ENCODE data around the gene KAT14. TPM values are rescaled to one million over a fixed set of nuclear protein-coding genes. Genes with fewer than 3 reads are reported as not detected.
A peak's percentile ranks its signal among the peaks of the same experiment; 100 is the strongest.
"Not testable (repeated sequence)": the region's sequence is repeated elsewhere in the genome, so short reads cannot be mapped to it uniquely, and the experiment has no call there.

Gene KAT14, protein sequence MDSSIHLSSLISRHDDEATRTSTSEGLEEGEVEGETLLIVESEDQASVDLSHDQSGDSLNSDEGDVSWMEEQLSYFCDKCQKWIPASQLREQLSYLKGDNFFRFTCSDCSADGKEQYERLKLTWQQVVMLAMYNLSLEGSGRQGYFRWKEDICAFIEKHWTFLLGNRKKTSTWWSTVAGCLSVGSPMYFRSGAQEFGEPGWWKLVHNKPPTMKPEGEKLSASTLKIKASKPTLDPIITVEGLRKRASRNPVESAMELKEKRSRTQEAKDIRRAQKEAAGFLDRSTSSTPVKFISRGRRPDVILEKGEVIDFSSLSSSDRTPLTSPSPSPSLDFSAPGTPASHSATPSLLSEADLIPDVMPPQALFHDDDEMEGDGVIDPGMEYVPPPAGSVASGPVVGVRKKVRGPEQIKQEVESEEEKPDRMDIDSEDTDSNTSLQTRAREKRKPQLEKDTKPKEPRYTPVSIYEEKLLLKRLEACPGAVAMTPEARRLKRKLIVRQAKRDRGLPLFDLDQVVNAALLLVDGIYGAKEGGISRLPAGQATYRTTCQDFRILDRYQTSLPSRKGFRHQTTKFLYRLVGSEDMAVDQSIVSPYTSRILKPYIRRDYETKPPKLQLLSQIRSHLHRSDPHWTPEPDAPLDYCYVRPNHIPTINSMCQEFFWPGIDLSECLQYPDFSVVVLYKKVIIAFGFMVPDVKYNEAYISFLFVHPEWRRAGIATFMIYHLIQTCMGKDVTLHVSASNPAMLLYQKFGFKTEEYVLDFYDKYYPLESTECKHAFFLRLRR
- 23.2 and 23.7 TPM in 2 replicates for total RNA-seq (2014; rRNA removed; shearing (Covaris generic))

DNA sequence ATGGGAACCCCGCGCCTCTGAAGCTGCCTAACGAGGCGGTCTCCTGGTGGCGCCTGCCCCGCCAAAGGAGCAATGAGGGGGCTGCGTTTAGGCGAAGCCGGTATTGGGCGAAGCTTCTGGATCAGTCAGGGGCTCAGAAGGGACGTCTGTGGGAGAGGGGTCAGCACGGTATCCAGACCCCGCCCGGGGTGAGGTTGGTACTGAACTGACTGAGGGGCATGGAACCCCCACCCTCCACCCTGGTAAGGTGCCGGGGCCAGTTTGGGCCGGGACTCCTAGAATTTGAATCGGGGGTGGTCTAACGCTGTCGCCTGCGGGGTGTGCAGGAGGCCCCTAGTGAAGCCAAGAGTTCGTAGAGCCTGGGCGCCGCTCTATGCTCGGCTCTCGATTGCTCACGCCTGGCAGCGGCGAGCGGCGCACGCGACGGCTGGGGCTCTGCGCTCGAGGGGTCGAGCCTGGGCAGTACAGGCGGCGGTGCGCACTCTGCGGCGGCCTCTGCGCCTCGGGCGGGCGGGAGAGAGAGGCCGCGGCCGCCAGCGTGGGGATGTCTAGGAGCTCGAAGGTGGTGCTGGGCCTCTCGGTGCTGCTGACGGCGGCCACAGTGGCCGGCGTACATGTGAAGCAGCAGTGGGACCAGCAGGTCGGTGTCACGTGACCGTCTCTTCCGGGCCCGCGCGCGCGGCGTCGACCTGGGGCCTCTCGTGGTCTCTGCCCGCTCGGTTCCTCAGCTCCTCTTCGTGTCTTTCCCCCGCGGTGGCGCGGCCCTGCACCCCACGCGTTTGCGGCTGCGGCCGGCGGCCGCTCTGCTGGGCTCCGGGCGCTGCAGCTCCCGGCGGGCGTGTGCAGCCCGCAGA lies at the start of gene KAT14, which contains the start of gene PET117:
KAT14 (plus strand) TSS at position 452 of the 854 bp plus-strand sequence. CDS start 4,798 bp downstream, outside the sequence.
PET117 (plus strand) TSS at position 452 of the 854 bp plus-strand sequence; CDS start at position 545, 93 bp downstream.
- peak within 1 kb of the TSS; percentile 90 for H3K4me3 ChIP-seq
- no peaks in the 10 kb centered on the region for H3K9me3 ChIP-seq (replicated peaks)
- peak; percentile 91 to 94 for DNase-seq
- peaks cover 4% of the 10 kb centered on the region; the same call in 1 of the 2 replicates for H3K4me1 ChIP-seq
- H3K36me3 ChIP-seq, result peaks cover 10% of the 10 kb centered on the region; the same call in 1 of the 2 replicates
- H3K27me3 ChIP-seq, result no peaks in the 10 kb centered on the region
- H3K27ac ChIP-seq, result peak within 1 kb of the TSS; percentile 84

DNA sequence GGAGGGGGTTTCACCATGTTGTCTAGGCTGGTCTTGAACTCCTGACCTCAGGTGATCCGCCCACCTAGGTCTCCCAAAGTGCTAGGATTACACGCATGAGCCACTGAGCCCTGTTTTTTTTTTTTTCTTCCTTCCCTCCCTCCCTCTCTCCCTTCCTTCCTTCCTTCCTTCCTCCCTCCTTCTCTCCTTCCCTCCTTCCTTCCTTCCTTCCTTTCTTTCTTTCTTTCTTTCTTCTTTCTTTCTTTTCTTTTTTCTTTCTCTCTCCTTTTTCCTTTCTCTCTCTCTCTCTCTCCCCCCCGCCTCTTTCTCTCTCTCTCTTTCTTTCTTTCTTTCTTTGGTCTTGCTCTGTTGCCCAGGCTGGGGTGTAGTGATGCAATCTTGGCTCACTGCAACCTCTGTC lies 49.4 kb upstream of the KAT14 start:
- not testable (repeated sequence) for H3K9me3 ChIP-seq (replicated peaks); H3K36me3 ChIP-seq; H3K4me1 ChIP-seq; DNase-seq; H3K4me3 ChIP-seq; H3K27ac ChIP-seq; H3K27me3 ChIP-seq

- not testable (repeated sequence) for H3K36me3 ChIP-seq; DNase-seq; H3K4me1 ChIP-seq; H3K9me3 ChIP-seq (replicated peaks); H3K27ac ChIP-seq; H3K4me3 ChIP-seq; H3K27me3 ChIP-seq
Observed at GRCh38 chr20:18088841-18089240, 48.8 kb upstream of the KAT14 start.

DNA sequence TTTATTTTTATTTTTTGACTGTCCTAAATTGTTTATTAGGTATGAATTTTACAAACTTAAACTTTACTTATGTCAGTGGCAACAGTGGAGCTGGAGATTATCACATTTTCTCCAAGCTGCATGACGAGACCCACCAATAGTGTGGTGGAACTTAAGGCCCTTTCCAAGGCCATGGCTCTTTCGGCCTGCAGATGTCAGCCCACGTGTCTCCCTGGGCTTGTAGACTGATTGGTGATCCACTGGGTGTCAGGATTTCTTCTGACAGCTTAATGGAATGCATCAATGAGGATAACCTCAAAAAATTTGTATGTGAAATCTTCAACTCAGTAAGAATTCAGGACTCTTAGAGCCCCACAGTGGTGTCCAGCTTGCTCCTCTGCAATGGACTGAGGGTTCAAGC lies 47.6 kb upstream of the KAT14 start:
- H3K9me3 ChIP-seq (replicated peaks), result no peaks in the 10 kb centered on the region
- H3K27ac ChIP-seq, result no peak overlapping the region
- no peak overlapping the region for H3K4me3 ChIP-seq
- no peaks in the 10 kb centered on the region for H3K4me1 ChIP-seq
- H3K36me3 ChIP-seq, result no peaks in the 10 kb centered on the region
- peaks cover 13% of the 10 kb centered on the region for H3K27me3 ChIP-seq
- no peak for DNase-seq

GRCh38 chr20:18090477-18090876 lies 47.2 kb upstream of the KAT14 start:
- no peak for DNase-seq
- Histone ChIP-seq H3K4me3 (no peak overlapping the region), H3K9me3 (replicated peaks) (no peaks in the 10 kb centered on the region), H3K4me1 (no peaks in the 10 kb centered on the region), H3K27ac (no peak overlapping the region), H3K27me3 (peaks cover 13% of the 10 kb centered on the region), H3K36me3 (no peaks in the 10 kb centered on the region)

- no peak for DNase-seq
- H3K27ac ChIP-seq, result no peak overlapping the region
Observed at GRCh38 chr20:18091623-18092022, 46.0 kb upstream of the KAT14 start.

DNA sequence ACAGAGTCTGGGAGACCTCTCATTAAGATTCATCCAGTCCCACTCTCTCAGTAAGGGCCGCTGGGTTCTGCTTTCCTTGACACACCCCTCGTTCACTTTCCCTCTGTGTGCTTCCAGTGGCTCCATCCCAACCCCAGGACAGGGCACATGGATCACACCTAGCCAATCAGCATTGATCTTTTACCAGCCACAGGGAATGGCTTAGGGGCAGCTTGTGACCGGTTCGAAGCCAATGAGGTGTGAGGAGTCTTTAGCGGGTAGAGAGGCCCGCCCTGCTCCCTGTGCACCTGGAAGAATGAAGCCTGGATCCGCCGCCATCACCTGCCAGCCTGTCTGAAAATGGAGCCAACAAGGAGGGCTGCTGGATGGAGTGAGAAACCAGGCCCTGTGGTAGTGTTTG lies 44.8 kb upstream of the KAT14 start:
- no peak for DNase-seq
- H3K4me1 ChIP-seq, result no peaks in the 10 kb centered on the region
- H3K27me3 ChIP-seq, result peaks cover 13% of the 10 kb centered on the region
- no peak overlapping the region for H3K27ac ChIP-seq
- H3K36me3 ChIP-seq, result no peaks in the 10 kb centered on the region
- H3K9me3 ChIP-seq (replicated peaks), result no peaks in the 10 kb centered on the region
- no peak overlapping the region for H3K4me3 ChIP-seq

More at GRCh38 chr20:18091623-18092022, 46.0 kb upstream of the KAT14 start:
- H3K4me1 ChIP-seq, result no peaks in the 10 kb centered on the region
- no peaks in the 10 kb centered on the region for H3K36me3 ChIP-seq
- no peaks in the 10 kb centered on the region for H3K9me3 ChIP-seq (replicated peaks)
- peaks cover 13% of the 10 kb centered on the region for H3K27me3 ChIP-seq
- no peak overlapping the region for H3K4me3 ChIP-seq

DNA sequence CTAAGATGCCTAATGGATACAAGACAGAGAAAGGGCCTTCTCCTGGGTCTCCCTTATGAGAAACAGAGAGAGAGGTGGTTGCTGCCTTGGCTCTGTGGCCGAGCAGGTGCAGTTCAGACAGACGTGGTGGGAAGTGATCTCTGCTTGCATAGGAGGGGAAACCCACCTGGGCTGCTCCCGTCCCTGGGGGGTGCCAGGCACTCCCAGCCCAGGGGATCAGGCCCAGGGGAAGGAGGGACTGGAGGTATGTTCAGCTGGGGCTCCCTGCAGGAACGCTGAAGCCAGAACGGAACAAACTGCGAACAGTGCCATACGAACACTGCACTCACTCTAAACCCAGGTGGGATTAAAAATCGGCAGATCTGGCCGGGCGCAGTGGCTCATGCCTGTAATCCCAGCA lies 44.3 kb upstream of the KAT14 start:
- Histone ChIP-seq H3K36me3 (no peaks in the 10 kb centered on the region), H3K4me1 (no peaks in the 10 kb centered on the region), H3K27me3 (peaks cover 13% of the 10 kb centered on the region), H3K4me3 (no peak overlapping the region), H3K27ac (no peak overlapping the region), H3K9me3 (replicated peaks) (no peaks in the 10 kb centered on the region)
- no peak for DNase-seq

DNA sequence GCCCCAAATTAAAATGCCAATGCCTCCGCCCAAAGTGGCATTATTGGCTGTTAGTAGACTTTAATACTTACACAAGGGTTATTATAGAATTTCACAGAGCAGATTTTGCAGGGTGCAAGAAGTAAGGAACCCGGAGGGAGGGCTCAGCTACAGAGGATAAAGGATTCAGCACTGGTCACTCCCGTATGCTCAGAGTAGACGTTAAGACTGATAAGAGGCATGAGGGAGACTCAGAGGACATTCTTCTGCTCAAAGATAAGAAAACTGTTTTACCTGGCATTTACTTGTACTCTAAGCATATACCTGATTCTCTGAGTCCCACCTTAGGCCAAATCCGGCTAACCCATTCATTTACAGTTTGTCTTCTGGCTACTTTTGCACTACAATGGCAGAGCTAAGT lies 43.5 kb upstream of the KAT14 start:
- no peak for DNase-seq
- H3K4me3 ChIP-seq, result no peak overlapping the region
- H3K36me3 ChIP-seq, result no peaks in the 10 kb centered on the region
- no peak overlapping the region for H3K27ac ChIP-seq
- no peaks in the 10 kb centered on the region for H3K9me3 ChIP-seq (replicated peaks)
- no peaks in the 10 kb centered on the region for H3K4me1 ChIP-seq
- peaks cover 9% of the 10 kb centered on the region for H3K27me3 ChIP-seq

DNA sequence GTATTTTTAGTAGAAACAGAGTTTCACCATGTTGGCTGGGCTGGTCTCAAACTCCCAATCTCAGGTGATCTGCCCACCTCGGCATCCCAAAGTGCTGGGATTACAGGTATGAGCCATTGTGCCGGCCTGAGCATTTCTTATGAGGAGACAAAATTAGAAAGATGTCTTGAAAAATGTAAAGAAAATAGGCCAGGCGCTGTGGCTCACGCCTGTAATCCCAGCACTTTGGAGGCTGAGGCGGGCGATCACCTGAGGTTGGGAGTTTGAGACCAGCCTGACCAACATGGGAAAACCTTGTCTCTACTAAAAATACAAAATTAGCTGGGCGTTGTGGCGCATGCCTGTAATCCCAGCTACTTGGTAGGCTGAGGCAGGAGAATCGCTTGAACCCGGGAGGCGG lies 37.1 kb upstream of the KAT14 start:
- not testable (repeated sequence) for H3K27me3 ChIP-seq; H3K4me3 ChIP-seq; DNase-seq; H3K27ac ChIP-seq; H3K36me3 ChIP-seq; H3K9me3 ChIP-seq (replicated peaks); H3K4me1 ChIP-seq

- Histone ChIP-seq H3K27me3 (no peaks in the 10 kb centered on the region), H3K36me3 (no peaks in the 10 kb centered on the region), H3K27ac (no peak overlapping the region), H3K4me1 (no peaks in the 10 kb centered on the region), H3K4me3 (no peak overlapping the region), H3K9me3 (replicated peaks) (no peaks in the 10 kb centered on the region)
- no peak for DNase-seq
Observed at GRCh38 chr20:18101125-18101810, 36.4 kb upstream of the KAT14 start.

DNA sequence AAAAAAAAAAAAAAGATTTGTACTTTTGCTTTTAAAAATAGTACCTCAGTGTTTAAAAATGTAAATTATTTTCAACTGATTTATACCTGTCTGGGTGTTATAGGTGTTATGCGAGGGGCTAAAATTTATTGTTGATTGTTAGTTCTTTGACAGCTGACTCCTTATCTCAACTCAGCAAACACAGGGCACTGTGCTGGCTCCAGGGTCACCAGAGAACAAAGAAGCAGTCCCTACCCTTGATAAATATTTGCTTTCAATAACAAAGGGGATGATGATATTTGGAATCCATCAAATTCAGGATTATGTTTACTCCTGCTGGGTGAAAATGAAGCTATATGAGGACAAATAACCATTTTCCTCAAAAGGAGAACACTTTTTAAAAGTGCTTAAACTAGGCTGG lies 34.2 kb upstream of the KAT14 start:
- no peak for DNase-seq
- no peaks in the 10 kb centered on the region for H3K4me1 ChIP-seq
- H3K36me3 ChIP-seq, result no peaks in the 10 kb centered on the region
- H3K9me3 ChIP-seq (replicated peaks), result no peaks in the 10 kb centered on the region
- no peaks in the 10 kb centered on the region for H3K27me3 ChIP-seq
- no peak overlapping the region for H3K27ac ChIP-seq
- H3K4me3 ChIP-seq, result no peak overlapping the region

- DNase-seq, result no peak
- Histone ChIP-seq H3K9me3 (replicated peaks) (no peaks in the 10 kb centered on the region), H3K4me1 (no peaks in the 10 kb centered on the region), H3K4me3 (no peak overlapping the region), H3K27me3 (no peaks in the 10 kb centered on the region), H3K27ac (no peak overlapping the region), H3K36me3 (no peaks in the 10 kb centered on the region)
Observed at GRCh38 chr20:18108326-18108725, 29.3 kb upstream of the KAT14 start.

GRCh38 chr20:18128574-18128973 lies 9.1 kb upstream of the KAT14 start:
- H3K27ac ChIP-seq; H3K27me3 ChIP-seq; H3K4me1 ChIP-seq; H3K9me3 ChIP-seq (replicated peaks); DNase-seq; H3K36me3 ChIP-seq; H3K4me3 ChIP-seq: not testable (repeated sequence)
